ENCODE data around the gene MMP24OS. TPM values are rescaled to one million over a fixed set of nuclear protein-coding genes. Genes with fewer than 3 reads are reported as not detected.

The MMP24OS gene
- total and polyA plus RNA-seq, 10 of the 15 experiments (the other 5 are each of a cell fraction or from before 2014, with no cell fraction given), result 2.0 to 30.9 (median 10.9) TPM

DNA sequence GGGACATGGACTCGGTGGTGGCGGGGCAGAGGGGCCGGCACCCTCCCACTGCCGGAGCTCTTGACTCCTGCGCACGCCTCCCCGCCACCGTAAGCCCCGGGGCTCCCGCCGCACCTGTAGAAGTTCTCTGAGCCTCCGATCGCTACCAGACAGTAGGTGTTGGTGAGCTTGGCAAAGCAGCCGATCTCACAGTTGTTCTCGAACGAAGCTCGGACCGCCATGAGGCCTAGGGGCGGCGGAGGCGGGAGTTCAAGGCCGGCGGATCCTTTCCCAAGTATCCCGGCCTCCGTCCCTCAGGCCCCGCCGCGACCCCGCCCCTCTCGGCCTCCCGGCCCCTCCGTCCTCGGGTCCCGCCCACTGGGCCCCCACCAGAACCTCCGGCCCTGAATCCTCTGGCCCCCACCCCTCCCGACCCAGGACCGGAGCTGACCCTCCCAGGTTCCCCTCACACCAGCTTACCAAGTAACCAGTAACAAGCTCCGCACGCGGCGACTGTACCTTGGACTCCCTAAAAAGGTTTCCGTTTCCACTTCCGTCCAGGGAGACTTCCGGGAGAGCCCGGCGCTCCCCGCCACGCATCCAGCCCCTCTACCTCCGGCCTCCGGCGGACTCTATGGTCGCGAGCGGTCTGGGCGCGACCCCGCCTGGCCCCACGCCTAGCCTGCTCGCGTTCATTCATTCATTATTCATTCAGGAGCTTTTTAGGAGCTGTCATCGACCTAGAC, 6.5 kb upstream of the MMP24OS start, which contains the start of gene EIF6 (continued):
- TF ChIP-seq ZBTB11 (CRISPR knock-in tag; IDR thresholded peaks at IDR 0.05) (no peak), TAF1 (IDR thresholded peaks at IDR 0.05; ENCODE audit: borderline replicate concordance, low read depth, low read length) (peak; percentile 90), HCFC1 (IDR thresholded peaks at IDR 0.05; ENCODE audit: low read length) (peak; percentile 66), NRF1 (conservative IDR thresholded peaks at IDR 0.05; ENCODE audit: low read depth, low read length) (no peak), MYC (IDR thresholded peaks at IDR 0.05; ENCODE audit: insufficient read depth, insufficient read length, insufficient replicate concordance, low read length, severe bottlenecking) (peak; percentile 30), GATAD2B (conservative IDR thresholded peaks at IDR 0.05; ENCODE audit: low read depth) (peak; percentile 24; the same call in 1 of the 2 replicates), FOXM1 (IDR thresholded peaks at IDR 0.05; ENCODE audit: low read depth, low read length) (no peak), YY1 (IDR thresholded peaks at IDR 0.05; ENCODE audit: low read depth, low read length) (peak; percentile 75; the same call in 1 of the 2 replicates), CHD2 (IDR thresholded peaks at IDR 0.05; ENCODE audit: borderline replicate concordance, low read depth, low read length) (0 out of 2 replicates have a peak, but pooled peaks have one; percentile 13), ZNF217 (IDR thresholded peaks at IDR 0.05) (no peak), MLLT1 (IDR thresholded peaks at IDR 0.05) (no peak), ZSCAN29 (IDR thresholded peaks at IDR 0.05) (0 out of 2 replicates have a peak, but pooled peaks have one; percentile 13), NR2C2 (IDR thresholded peaks at IDR 0.05; ENCODE audit: borderline replicate concordance, control insufficient read depth, insufficient read length, low read depth) (no peak), PAX8 (IDR thresholded peaks at IDR 0.05) (no peak), ZNF207 (IDR thresholded peaks at IDR 0.05; ENCODE audit: borderline replicate concordance) (no peak)
- TF ChIP-seq, protein P1, sequence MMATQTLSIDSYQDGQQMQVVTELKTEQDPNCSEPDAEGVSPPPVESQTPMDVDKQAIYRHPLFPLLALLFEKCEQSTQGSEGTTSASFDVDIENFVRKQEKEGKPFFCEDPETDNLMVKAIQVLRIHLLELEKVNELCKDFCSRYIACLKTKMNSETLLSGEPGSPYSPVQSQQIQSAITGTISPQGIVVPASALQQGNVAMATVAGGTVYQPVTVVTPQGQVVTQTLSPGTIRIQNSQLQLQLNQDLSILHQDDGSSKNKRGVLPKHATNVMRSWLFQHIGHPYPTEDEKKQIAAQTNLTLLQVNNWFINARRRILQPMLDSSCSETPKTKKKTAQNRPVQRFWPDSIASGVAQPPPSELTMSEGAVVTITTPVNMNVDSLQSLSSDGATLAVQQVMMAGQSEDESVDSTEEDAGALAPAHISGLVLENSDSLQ (IDR thresholded peaks at IDR 0.05), result no peak
- TF ChIP-seq, protein P2, sequence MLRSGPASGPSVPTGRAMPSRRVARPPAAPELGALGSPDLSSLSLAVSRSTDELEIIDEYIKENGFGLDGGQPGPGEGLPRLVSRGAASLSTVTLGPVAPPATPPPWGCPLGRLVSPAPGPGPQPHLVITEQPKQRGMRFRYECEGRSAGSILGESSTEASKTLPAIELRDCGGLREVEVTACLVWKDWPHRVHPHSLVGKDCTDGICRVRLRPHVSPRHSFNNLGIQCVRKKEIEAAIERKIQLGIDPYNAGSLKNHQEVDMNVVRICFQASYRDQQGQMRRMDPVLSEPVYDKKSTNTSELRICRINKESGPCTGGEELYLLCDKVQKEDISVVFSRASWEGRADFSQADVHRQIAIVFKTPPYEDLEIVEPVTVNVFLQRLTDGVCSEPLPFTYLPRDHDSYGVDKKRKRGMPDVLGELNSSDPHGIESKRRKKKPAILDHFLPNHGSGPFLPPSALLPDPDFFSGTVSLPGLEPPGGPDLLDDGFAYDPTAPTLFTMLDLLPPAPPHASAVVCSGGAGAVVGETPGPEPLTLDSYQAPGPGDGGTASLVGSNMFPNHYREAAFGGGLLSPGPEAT (IDR thresholded peaks at IDR 0.05; ENCODE audit: low read depth), result peak; percentile 44; the same call in 1 of the 2 replicates
- TF ChIP-seq, protein P3, sequence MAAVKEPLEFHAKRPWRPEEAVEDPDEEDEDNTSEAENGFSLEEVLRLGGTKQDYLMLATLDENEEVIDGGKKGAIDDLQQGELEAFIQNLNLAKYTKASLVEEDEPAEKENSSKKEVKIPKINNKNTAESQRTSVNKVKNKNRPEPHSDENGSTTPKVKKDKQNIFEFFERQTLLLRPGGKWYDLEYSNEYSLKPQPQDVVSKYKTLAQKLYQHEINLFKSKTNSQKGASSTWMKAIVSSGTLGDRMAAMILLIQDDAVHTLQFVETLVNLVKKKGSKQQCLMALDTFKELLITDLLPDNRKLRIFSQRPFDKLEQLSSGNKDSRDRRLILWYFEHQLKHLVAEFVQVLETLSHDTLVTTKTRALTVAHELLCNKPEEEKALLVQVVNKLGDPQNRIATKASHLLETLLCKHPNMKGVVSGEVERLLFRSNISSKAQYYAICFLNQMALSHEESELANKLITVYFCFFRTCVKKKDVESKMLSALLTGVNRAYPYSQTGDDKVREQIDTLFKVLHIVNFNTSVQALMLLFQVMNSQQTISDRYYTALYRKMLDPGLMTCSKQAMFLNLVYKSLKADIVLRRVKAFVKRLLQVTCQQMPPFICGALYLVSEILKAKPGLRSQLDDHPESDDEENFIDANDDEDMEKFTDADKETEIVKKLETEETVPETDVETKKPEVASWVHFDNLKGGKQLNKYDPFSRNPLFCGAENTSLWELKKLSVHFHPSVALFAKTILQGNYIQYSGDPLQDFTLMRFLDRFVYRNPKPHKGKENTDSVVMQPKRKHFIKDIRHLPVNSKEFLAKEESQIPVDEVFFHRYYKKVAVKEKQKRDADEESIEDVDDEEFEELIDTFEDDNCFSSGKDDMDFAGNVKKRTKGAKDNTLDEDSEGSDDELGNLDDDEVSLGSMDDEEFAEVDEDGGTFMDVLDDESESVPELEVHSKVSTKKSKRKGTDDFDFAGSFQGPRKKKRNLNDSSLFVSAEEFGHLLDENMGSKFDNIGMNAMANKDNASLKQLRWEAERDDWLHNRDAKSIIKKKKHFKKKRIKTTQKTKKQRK (IDR thresholded peaks at IDR 0.05; ENCODE audit: low read depth, low read length), result no peak
